Uterus (tissue), 4 donors: ENCODE measurements around the gene ERVK3-1. TPM values are rescaled to one million over a fixed set of nuclear protein-coding genes. Genes with fewer than 3 reads are reported as not detected.
A peak's percentile ranks its signal among the peaks of the same experiment; 100 is the strongest.

Source experiments
- DNase-seq, 2 donors: peaks; one replicate each; pipeline ENCODE4 v3.0.0-alpha.2; 2019 to 2020
- H3K27ac ChIP-seq, 2 donors: fragments of 200-600 bp; sonication (generic); 1 replicate in 1 of 2; 2 replicates in 1 of 2; pipeline ENCODE4 v1.5.1; 2016 to 2018
- H3K27me3 ChIP-seq, 2 donors: fragments of 200-600 bp; sonication (generic); one replicate each; pipeline ENCODE4 v1.5.1; 2018 to 2019; ENCODE audit warnings: control low read depth in 1 of 2
- H3K36me3 ChIP-seq, 2 donors: fragments of 200-600 bp; sonication (generic); one replicate each; pipeline ENCODE4 v1.5.1; 2019; ENCODE audit warnings: control low read depth in 1 of 2
- H3K4me1 ChIP-seq, 2 donors: fragments of 200-600 bp; sonication (generic); one replicate each; pipeline ENCODE4 v1.5.1; 2018 to 2019; ENCODE audit warnings: control low read depth in 1 of 2
- H3K4me3 ChIP-seq, 2 donors: fragments of 200-600 bp; sonication (generic); 1 replicate in 1 of 2; 2 replicates in 1 of 2; pipeline ENCODE4 v1.5.1; 2018 to 2019; ENCODE audit warnings: mild to moderate bottlenecking in 1 of 2
- H3K9me3 ChIP-seq, 2 donors: fragments of 200-600 bp; sonication (generic); one replicate each; pipeline ENCODE4 v1.5.1; 2019; ENCODE audit warnings: control low read depth in 1 of 2
- POLR2A ChIP-seq, 2 donors: fragments of 450-650 bp; IDR thresholded peaks; one replicate each; pipeline ENCODE4 v1.6.1; 2016; ENCODE audit warnings: antibody characterized with exemption in 2 of 2, mild to moderate bottlenecking in 1 of 2, moderate library complexity in 1 of 2
- intact Hi-C: fragments of 100-400 bp; cut with DNase I; formaldehyde crosslinking; loops from one replicate; pipeline ENCODE4 v1.15.1; 2023; ENCODE audit warnings: low total_unique reads
- total RNA-seq, 4 donors: library from RNA; depleted of rRNA in 3 of 4; stranded (reverse); fragments of >200 nt in 3 of 4; gene quantifications; one replicate each; pipeline versions ENCODE4 v1.1.0 to v1.2.4, GENCODE V29; 2014 to 2023
- TF ChIP-seq, protein P1 (sequence below), 4 experiments: fragments of 200-600 bp in 2 of 4; fragments of 450-650 bp in 2 of 4; sonication (generic) in 2 of 4; IDR thresholded peaks; one replicate each; pipeline ENCODE4 v1.5.1; 2016 to 2019; ENCODE audit warnings: antibody characterized with exemption in 4 of 4, mild to moderate bottlenecking in 2 of 4, moderate library complexity in 1 of 4
- donor health status: DM: yes; HTN: yes; CAD: no.

ERVK3-1 gene
- total RNA-seq, 4 donors from 2014 or later = 27.1 to 62.1 (median 39.2) TPM

DNA sequence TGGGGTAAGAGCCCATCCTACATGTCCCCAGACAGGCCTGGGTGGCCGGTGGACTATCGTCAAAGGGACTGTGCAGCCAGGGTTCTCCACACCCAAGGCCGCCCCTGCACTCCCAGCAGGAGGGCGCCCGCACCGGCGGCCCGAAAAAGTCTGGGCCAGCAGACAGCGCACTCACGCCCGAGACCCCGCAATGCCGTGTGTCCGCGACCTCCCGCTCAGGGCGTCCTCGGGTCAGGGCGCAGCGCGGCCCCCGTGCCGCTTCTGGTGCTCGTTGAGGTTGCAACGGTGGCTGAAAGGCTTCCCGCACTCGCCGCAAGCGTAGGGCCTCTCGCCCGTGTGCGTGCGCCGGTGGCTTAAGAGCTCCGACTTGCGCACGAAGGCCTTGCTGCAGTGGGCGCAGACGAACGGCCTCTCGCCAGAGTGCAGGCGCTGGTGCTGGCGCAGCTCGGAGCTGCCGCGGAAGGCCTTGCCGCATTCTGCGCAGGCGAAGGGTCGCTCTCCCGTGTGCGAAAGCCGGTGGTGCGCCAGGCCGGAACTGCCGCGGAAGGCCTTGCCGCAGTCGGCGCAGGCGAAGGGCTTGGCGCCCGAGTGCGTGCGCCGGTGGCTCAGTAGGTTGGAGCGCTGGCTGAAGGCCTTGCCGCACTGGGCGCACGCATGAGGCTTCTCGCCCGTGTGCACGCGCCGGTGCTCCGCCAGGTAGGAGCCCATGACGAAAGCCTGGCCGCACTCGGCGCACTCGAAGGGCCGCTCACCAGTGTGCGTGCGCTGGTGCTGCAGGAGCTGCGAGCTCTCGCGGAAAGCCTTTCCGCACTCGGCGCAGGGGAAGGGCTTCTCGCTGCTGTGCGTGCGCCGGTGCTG is 51.0 kb downstream of the ERVK3-1 start:
- no peak for DNase-seq
- Histone ChIP-seq H3K27me3 (no peaks in the 10 kb centered on the region), H3K27ac (no peak overlapping the region), H3K36me3 (no peaks in the 10 kb centered on the region), H3K4me1 (peaks cover 0 to 15% of the 10 kb centered on the region in 2 donors), H3K9me3 (no peaks in the 10 kb centered on the region), H3K4me3 (peak overlapping the region; percentile 14 to 20)
- TF ChIP-seq, protein P1, sequence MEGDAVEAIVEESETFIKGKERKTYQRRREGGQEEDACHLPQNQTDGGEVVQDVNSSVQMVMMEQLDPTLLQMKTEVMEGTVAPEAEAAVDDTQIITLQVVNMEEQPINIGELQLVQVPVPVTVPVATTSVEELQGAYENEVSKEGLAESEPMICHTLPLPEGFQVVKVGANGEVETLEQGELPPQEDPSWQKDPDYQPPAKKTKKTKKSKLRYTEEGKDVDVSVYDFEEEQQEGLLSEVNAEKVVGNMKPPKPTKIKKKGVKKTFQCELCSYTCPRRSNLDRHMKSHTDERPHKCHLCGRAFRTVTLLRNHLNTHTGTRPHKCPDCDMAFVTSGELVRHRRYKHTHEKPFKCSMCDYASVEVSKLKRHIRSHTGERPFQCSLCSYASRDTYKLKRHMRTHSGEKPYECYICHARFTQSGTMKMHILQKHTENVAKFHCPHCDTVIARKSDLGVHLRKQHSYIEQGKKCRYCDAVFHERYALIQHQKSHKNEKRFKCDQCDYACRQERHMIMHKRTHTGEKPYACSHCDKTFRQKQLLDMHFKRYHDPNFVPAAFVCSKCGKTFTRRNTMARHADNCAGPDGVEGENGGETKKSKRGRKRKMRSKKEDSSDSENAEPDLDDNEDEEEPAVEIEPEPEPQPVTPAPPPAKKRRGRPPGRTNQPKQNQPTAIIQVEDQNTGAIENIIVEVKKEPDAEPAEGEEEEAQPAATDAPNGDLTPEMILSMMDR (IDR thresholded peaks at IDR 0.05) = no peak
- no peak for TF ChIP-seq POLR2A (IDR thresholded peaks at IDR 0.05)
- intact Hi-C loops = no loop called here

DNA sequence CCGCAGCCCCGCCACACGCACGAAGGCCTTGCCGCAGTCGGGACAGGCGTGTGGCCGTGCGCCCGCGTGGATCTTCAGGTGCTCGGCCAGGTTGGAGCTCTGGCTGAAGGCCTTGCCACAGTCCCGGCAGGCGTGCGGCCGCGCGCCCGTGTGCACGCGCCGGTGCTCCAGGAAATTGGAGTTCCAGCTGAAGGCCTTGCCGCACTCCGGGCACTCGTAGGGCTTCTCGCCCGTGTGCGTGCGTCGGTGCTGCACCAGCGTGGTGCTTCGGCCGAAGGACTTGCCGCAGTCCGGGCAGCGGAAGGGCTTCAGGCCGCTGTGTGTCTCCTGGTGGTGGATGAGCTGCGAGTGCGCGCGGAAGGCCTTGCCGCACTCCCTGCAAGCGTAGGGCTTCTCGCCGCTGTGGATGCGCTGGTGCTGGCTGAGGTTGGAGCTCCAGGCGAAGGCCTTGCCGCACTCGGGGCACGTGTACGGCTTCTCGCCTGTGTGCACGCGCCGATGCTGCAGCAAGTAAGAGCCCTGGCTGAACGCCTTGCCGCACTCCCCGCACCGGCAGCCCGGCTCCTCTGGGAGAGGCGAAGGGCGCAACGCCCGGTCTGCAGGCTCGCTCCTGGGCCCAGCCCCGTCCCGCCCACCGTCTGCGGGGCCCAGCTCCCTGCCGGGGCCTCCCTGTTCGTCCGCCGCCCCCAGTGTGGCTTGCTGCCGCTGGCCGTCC is 51.7 kb downstream of the ERVK3-1 start:
- H3K27me3 ChIP-seq = no peaks in the 10 kb centered on the region
- no peaks in the 10 kb centered on the region for H3K36me3 ChIP-seq
- H3K9me3 ChIP-seq = no peaks in the 10 kb centered on the region
- intact Hi-C loops = no loop called here
- H3K27ac ChIP-seq = no peak overlapping the region
- peak overlapping the region; percentile 14 to 20 for H3K4me3 ChIP-seq
- TF ChIP-seq, protein P1 (IDR thresholded peaks at IDR 0.05) = no peak
- no peak for TF ChIP-seq POLR2A (IDR thresholded peaks at IDR 0.05)
- DNase-seq = no peak
- H3K4me1 ChIP-seq = peaks cover 0 to 15% of the 10 kb centered on the region in 2 donors

DNA sequence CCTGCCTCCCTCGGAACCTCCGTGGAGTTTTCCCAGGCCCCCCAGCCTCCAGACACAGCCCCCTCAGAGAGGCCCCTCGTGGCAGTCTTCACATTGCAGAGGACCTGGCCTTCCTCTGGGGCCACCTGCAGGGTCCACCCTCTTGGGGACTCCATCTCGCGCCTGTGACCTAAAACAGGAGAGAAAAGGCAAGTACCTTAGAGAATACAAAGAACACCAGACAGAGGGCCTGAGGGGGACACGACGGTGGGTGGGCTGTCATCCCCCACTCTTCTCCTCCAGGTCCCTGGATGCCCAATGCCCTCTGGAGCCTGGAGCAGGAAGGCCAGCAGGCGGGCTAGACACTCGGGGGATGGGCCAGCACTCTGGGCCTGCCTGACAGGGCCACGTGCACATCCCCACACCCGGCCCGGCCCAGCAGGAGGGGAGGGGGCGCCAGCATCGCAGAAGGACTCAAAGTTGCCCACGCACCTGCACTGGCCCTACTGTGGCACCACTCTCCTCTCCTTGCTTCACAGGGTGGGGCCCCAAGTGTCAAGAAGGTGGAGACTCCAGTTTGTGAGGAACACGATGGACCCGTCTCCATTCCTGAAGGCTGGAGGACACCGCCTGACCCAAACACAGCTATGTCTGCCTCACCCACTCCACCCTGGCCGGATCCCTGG is 52.4 kb downstream of the ERVK3-1 start:
- no peaks in the 10 kb centered on the region for H3K27me3 ChIP-seq
- no peaks in the 10 kb centered on the region for H3K36me3 ChIP-seq
- no peak for TF ChIP-seq POLR2A (IDR thresholded peaks at IDR 0.05)
- no peak for DNase-seq
- H3K27ac ChIP-seq = no peak overlapping the region
- intact Hi-C loops = no loop called here
- H3K4me3 ChIP-seq = no peak overlapping the region
- H3K9me3 ChIP-seq = no peaks in the 10 kb centered on the region
- H3K4me1 ChIP-seq = peaks cover 0 to 15% of the 10 kb centered on the region in 2 donors

DNA sequence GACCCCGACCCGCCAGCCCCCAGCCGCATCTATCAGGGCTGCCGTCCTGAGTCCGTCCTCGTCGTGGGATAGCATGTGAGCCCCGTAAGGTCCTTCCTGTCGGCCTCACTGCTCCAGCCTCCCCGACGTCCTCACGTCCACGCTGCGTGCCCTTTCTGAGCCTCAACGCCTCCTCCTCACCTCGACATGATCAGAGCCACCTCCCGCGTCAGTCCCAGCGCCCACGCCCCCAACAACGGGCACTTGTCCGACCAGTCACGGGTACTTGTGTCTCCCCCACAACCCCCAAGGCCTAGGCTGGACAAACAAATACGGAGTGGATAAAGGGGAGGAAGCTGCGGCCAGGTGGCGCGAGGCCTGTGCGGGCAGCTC is 56.7 kb downstream of the ERVK3-1 start:
- intact Hi-C loops = no loop called here

More for the DNA sequence above, 56.7 kb downstream of the ERVK3-1 start:
- Histone ChIP-seq H3K9me3 (no peaks in the 10 kb centered on the region), H3K4me1 (peaks cover 0 to 4% of the 10 kb centered on the region in 2 donors), H3K4me3 (peak overlapping the region; percentile 56 to 61), H3K36me3 (no peaks in the 10 kb centered on the region), H3K27me3 (no peaks in the 10 kb centered on the region), H3K27ac (peak overlapping the region; percentile 73 to 93)
- TF ChIP-seq, protein P1 (IDR thresholded peaks at IDR 0.05) = no peak
- TF ChIP-seq POLR2A (IDR thresholded peaks at IDR 0.05) = no peak
- DNase-seq = peak in 1 of 2 donors; percentile 53
